SK-N-SH treated with all-trans-retinoic acid at 6 μM for 48 hours (cell line): ENCODE results near the gene IL9.

Experiments
- ARNTL ChIP-seq: fragments of 450-650 bp; formaldehyde crosslinking; IDR thresholded peaks from 2 replicates; pipeline ENCODE4 v1.5.0; 2020; ENCODE audit warnings: low read depth, mild to moderate bottlenecking, moderate library complexity, borderline replicate concordance
- CSDC2 ChIP-seq: fragments of 250-450 bp; sonication (Bioruptor Pico); IDR thresholded peaks from 2 replicates; pipeline ENCODE4 v1.5.0; 2020; ENCODE audit warnings: mild to moderate bottlenecking, moderate library complexity
- CSRNP3 ChIP-seq: fragments of 250-450 bp; sonication (Bioruptor Pico); IDR thresholded peaks from 2 replicates; pipeline ENCODE4 v1.5.1; 2021; ENCODE audit warnings: mild to moderate bottlenecking, moderate library complexity
- GLIS3 ChIP-seq: fragments of 250-450 bp; sonication (Bioruptor Pico); IDR thresholded peaks from 2 replicates; pipeline ENCODE4 v1.5.0; 2020; ENCODE audit warnings: mild to moderate bottlenecking, moderate library complexity
- ISL1 ChIP-seq: fragments of 250-450 bp; sonication (Bioruptor Pico); IDR thresholded peaks from 2 replicates; pipeline ENCODE4 v2.1.2; 2022; ENCODE audit warnings: mild to moderate bottlenecking, moderate library complexity
- PATZ1 ChIP-seq: fragments of 250-450 bp; sonication (Bioruptor Pico); IDR thresholded peaks from 2 replicates; pipeline ENCODE4 v1.8.0; 2020; ENCODE audit warnings: mild to moderate bottlenecking, moderate library complexity, borderline replicate concordance
- RARB ChIP-seq: fragments of 250-450 bp; sonication (Bioruptor Pico); IDR thresholded peaks from 2 replicates; pipeline ENCODE4 v1.8.0; 2021; ENCODE audit warnings: mild to moderate bottlenecking, moderate library complexity
- TCF4 ChIP-seq: fragments of 250-450 bp; sonication (Bioruptor Pico); IDR thresholded peaks from 2 replicates; pipeline ENCODE4 v1.8.0; 2021; ENCODE audit warnings: mild to moderate bottlenecking, moderate library complexity, borderline replicate concordance
- TSHZ2 ChIP-seq: fragments of 250-450 bp; sonication (Bioruptor Pico); IDR thresholded peaks from 2 replicates; pipeline ENCODE4 v1.5.0; 2020; ENCODE audit warnings: mild to moderate bottlenecking, moderate library complexity
- ZFP3 ChIP-seq: fragments of 250-450 bp; sonication (Bioruptor Pico); IDR thresholded peaks from 2 replicates; pipeline ENCODE4 v1.5.0; 2020; ENCODE audit warnings: mild to moderate bottlenecking, moderate library complexity
- ZFP30 ChIP-seq: fragments of 450-650 bp; formaldehyde crosslinking; IDR thresholded peaks from 2 replicates; pipeline ENCODE4 v1.5.0; 2022; ENCODE audit warnings: mild to moderate bottlenecking, moderate library complexity

GRCh38 chr5:135859641-135860040 lies 36.0 kb downstream of the IL9 start:
- no peak for TF ChIP-seq CSDC2
- no peak for TF ChIP-seq CSRNP3
- no peak for TF ChIP-seq TCF4
- no peak for TF ChIP-seq ZFP30 (CRISPR knock-in tag)
- no peak for TF ChIP-seq ZFP3 (CRISPR knock-in tag)
- TF ChIP-seq RARB (CRISPR knock-in tag), result no peak
- no peak for TF ChIP-seq PATZ1
- no peak for TF ChIP-seq TSHZ2
- no peak for TF ChIP-seq ARNTL (CRISPR knock-in tag)
- no peak for TF ChIP-seq GLIS3 (CRISPR knock-in tag)
- TF ChIP-seq ISL1 (CRISPR knock-in tag), result no peak
